HG03432 (cell line): ENCODE measurements around the gene SCAMP5.
A peak's percentile ranks its signal among the peaks of the same experiment; 100 is the strongest.

ENCODE experiments used
- ATAC-seq: cut with Tn5 transposase; IDR thresholded peaks from one replicate; pipeline ENCODE4 v1.9.1; 2021; ENCODE audit warnings: mild to moderate bottlenecking, moderate library complexity; ENCODE audit not compliant: unreplicated experiment

Gene SCAMP5

GRCh38 chr15:74995182-74995778 is at the start of gene SCAMP5:
Gene SCAMP5 (plus strand): TSS chr15:74995563. CDS start chr15:75011840, 16,277 bp downstream.
- ATAC-seq: peak; percentile 74

GRCh38 chr15:74950078-74950908 is 45.1 kb upstream of the SCAMP5 start:
- no peak for ATAC-seq

GRCh38 chr15:74951006-74951405 is 44.4 kb upstream of the SCAMP5 start:
- ATAC-seq: no peak

- no peak for ATAC-seq
Observed at GRCh38 chr15:74954515-74954914, 40.8 kb upstream of the SCAMP5 start.

- ATAC-seq: no peak
Observed at GRCh38 chr15:74955017-74955416, 40.3 kb upstream of the SCAMP5 start.

GRCh38 chr15:74955796-74956647 is 39.3 kb upstream of the SCAMP5 start:
- ATAC-seq: peak; percentile 51

- ATAC-seq: peak; percentile 85
Observed at GRCh38 chr15:74956648-74957475, 38.5 kb upstream of the SCAMP5 start, which contains the start of gene RPP25. Gene RPP25 (minus strand): TSS chr15:74956772. CDS start chr15:74956583, 189 bp downstream.

GRCh38 chr15:74957476-74958035 is 37.8 kb upstream of the SCAMP5 start:
- no peak for ATAC-seq

- no peak for ATAC-seq
Observed at GRCh38 chr15:74958320-74958907, 36.9 kb upstream of the SCAMP5 start.

GRCh38 chr15:74958908-74959585 is 36.3 kb upstream of the SCAMP5 start:
- ATAC-seq: no peak

GRCh38 chr15:74959586-74959939 is 35.8 kb upstream of the SCAMP5 start:
- ATAC-seq: no peak

GRCh38 chr15:74960286-74960685 is 35.1 kb upstream of the SCAMP5 start:
- no peak for ATAC-seq

- no peak for ATAC-seq
Observed at GRCh38 chr15:74960995-74961588, 34.3 kb upstream of the SCAMP5 start.

GRCh38 chr15:74961616-74962015 is 33.7 kb upstream of the SCAMP5 start:
- ATAC-seq: no peak

GRCh38 chr15:74962219-74962618 is 33.1 kb upstream of the SCAMP5 start:
- ATAC-seq: no peak

- ATAC-seq: no peak
Observed at GRCh38 chr15:74962671-74963070, 32.7 kb upstream of the SCAMP5 start.

- ATAC-seq: no peak
Observed at GRCh38 chr15:74963213-74963612, 32.1 kb upstream of the SCAMP5 start.

GRCh38 chr15:74964794-74965193 is 30.6 kb upstream of the SCAMP5 start:
- no peak for ATAC-seq

- ATAC-seq: no peak
Observed at GRCh38 chr15:74967670-74968069, 27.7 kb upstream of the SCAMP5 start.
